HG03196 (cell line): ENCODE data around the gene ACBD4.

Experiments used
- ATAC-seq: cut with Tn5 transposase; IDR thresholded peaks from one replicate; pipeline ENCODE4 v1.9.1; 2021; ENCODE audit not compliant: unreplicated experiment

Gene ACBD4

GRCh38 chr17:45132572-45133463 lies 2.7 kb upstream of the ACBD4 start:
- ATAC-seq, result no peak

- ATAC-seq, result no peak
These were observed 698 bp downstream of the ACBD4 start for GRCh38 chr17:45135978-45136791.

GRCh38 chr17:45136846-45137560 lies 1.5 kb downstream of the ACBD4 start:
- no peak for ATAC-seq

- no peak for ATAC-seq
These were observed 2.2 kb downstream of the ACBD4 start for GRCh38 chr17:45137561-45138305.

GRCh38 chr17:45138911-45139532 lies 3.5 kb downstream of the ACBD4 start:
- no peak for ATAC-seq

GRCh38 chr17:45139533-45139920 lies 4.0 kb downstream of the ACBD4 start:
- no peak for ATAC-seq

GRCh38 chr17:45143094-45143670 lies 7.7 kb downstream of the ACBD4 start:
- ATAC-seq, result no peak

- ATAC-seq, result no peak
These were observed 8.3 kb downstream of the ACBD4 start for GRCh38 chr17:45143767-45144198.

- no peak for ATAC-seq
These were observed 8.9 kb downstream of the ACBD4 start for GRCh38 chr17:45144199-45145034.

GRCh38 chr17:45145035-45145389 lies 9.5 kb downstream of the ACBD4 start:
- ATAC-seq, result no peak

GRCh38 chr17:45146166-45146565 lies 10.7 kb downstream of the ACBD4 start:
- ATAC-seq, result no peak

GRCh38 chr17:45146592-45146889 lies 11.1 kb downstream of the ACBD4 start:
- ATAC-seq, result no peak

GRCh38 chr17:45146890-45147580 lies 11.5 kb downstream of the ACBD4 start:
- ATAC-seq, result no peak

GRCh38 chr17:45147581-45148182 lies 12.2 kb downstream of the ACBD4 start:
- no peak for ATAC-seq

- ATAC-seq, result peak; percentile 55
These were observed 12.9 kb downstream of the ACBD4 start, which contains the start of gene HEXIM1 for GRCh38 chr17:45148183-45149036. Gene HEXIM1, plus strand, starts transcription at chr17:45148475. Its CDS starts 716 bp downstream, at chr17:45149191.

GRCh38 chr17:45149037-45149668 lies 13.7 kb downstream of the ACBD4 start:
- ATAC-seq, result no peak
